Sigmoid colon (tissue), 4 donors: ENCODE data around the gene PON3.

Experiments used
- EP300 ChIP-seq, 4 donors: sonication (generic); formaldehyde crosslinking; IDR thresholded peaks; one replicate each; pipeline ENCODE4 v1.6.1; 2017; ENCODE audit warnings: antibody characterized with exemption in 4 of 4
- POLR2AphosphoS5 ChIP-seq, 4 donors: sonication (generic); formaldehyde crosslinking; IDR thresholded peaks; one replicate each; pipeline ENCODE4 v1.6.1; 2017; ENCODE audit warnings: antibody characterized with exemption in 4 of 4

DNA sequence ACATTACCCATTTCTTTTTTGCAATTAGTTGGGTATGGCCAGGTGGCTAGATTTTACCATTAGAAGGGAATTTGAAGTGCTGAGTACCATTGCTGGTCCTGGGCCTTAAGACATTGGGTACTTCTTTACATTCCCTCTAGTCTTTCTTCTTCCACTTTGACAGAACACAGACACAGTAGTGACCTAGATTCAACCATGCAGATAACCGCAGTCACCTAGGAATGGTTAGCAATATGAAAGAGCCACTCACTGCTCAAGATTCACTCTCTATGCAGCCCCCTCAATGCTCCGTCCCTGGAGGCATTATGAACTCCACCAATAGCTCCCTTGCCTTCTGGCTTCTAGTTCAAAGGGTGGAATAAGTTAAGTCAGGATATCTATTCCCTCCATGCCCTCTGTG, 55.7 kb downstream of the PON3 start:
- TF ChIP-seq POLR2AphosphoS5 (IDR thresholded peaks at IDR 0.05) (no peak), EP300 (IDR thresholded peaks at IDR 0.05) (no peak)
